DMS53 treated with DMSO at 0.1 percent for 48 hours (cell line): Measurements from ENCODE around the gene KCNK15.
A peak's percentile ranks its signal among the peaks of the same experiment; 100 is the strongest.

ENCODE experiments used
- DNase-seq: peaks from one replicate; lab custom pipeline; 2025; ENCODE audit not compliant: unreplicated experiment; lab: John Stamatoyannopoulos, UW

KCNK15 gene

GRCh38 chr20:44735816-44736169, 9.9 kb upstream of the KCNK15 start:
- no peak for DNase-seq

GRCh38 chr20:44736170-44737021, 9.3 kb upstream of the KCNK15 start:
- peak; percentile 15 for DNase-seq

GRCh38 chr20:44737116-44737515, 8.5 kb upstream of the KCNK15 start:
- DNase-seq = no peak

GRCh38 chr20:44738813-44739477, 6.7 kb upstream of the KCNK15 start:
- peak; percentile 82 for DNase-seq

- no peak for DNase-seq
These were observed 5.7 kb upstream of the KCNK15 start for GRCh38 chr20:44739942-44740341.

GRCh38 chr20:44742304-44743079, 3.2 kb upstream of the KCNK15 start:
- no peak for DNase-seq

- DNase-seq = no peak
These were observed 2.5 kb upstream of the KCNK15 start for GRCh38 chr20:44743080-44743701.

- no peak for DNase-seq
These were observed 1.6 kb upstream of the KCNK15 start for GRCh38 chr20:44743916-44744655.

GRCh38 chr20:44745122-44745597, 505 bp upstream of the KCNK15 start:
- no peak for DNase-seq

- DNase-seq = peak; percentile 76
These were observed 901 bp downstream of the KCNK15 start for GRCh38 chr20:44746367-44747165.

GRCh38 chr20:44747166-44748004, 1.7 kb downstream of the KCNK15 start:
- peak; percentile 94 for DNase-seq

GRCh38 chr20:44748005-44748370, 2.3 kb downstream of the KCNK15 start:
- peak; percentile 23 for DNase-seq

GRCh38 chr20:44750081-44750805, 4.6 kb downstream of the KCNK15 start:
- DNase-seq = no peak

GRCh38 chr20:44752099-44752931, 6.7 kb downstream of the KCNK15 start:
- no peak for DNase-seq

- no peak for DNase-seq
These were observed 8.9 kb downstream of the KCNK15 start for GRCh38 chr20:44754554-44754953.

- no peak for DNase-seq
These were observed 10.5 kb downstream of the KCNK15 start for GRCh38 chr20:44756011-44756688.

- DNase-seq = no peak
These were observed 11.3 kb downstream of the KCNK15 start for GRCh38 chr20:44756956-44757355.
